Measurements from ENCODE around the gene MTCH1. TPM values are rescaled to one million over a fixed set of nuclear protein-coding genes. Genes with fewer than 3 reads are reported as not detected.

The MTCH1 gene
- total RNA-seq, 1 experiment from 2014 or later = 204 TPM

GRCh38 chr6:36971921-36972673, 13.9 kb downstream of the MTCH1 start:
- no peak for DNase-seq (ENCODE audit: low spot score)
- peaks cover 89% of the 10 kb centered on the region for H3K36me3 Mint-ChIP-seq
- H3K27me3 Mint-ChIP-seq (ENCODE audit: low read depth) = no peaks in the 10 kb centered on the region
- no peak for TF ChIP-seq NFATC4 (CRISPR knock-in tag; IDR thresholded peaks at IDR 0.05)
- no peak for TF ChIP-seq KAT7 (CRISPR knock-in tag; IDR thresholded peaks at IDR 0.05; ENCODE audit: borderline replicate concordance)
- no peak for TF ChIP-seq SP1 (CRISPR knock-in tag; conservative IDR thresholded peaks at IDR 0.05)
- H3K27ac Mint-ChIP-seq = peak overlapping the region; percentile 82
- H3K4me3 Mint-ChIP-seq = no peak overlapping the region
- ATAC-seq = no peak
- no peaks in the 10 kb centered on the region for H3K9me3 Mint-ChIP-seq
- ChIA-PET POLR2A (interaction anchor here (0.7 kb wide), 1 partner anchor 46 kb away, joined by 3 read pairs; no protein-coding TSS in a partner anchor), CTCF (interaction anchor here (0.7 kb wide), 1 partner anchor 235 kb away, joined by 3 read pairs; no protein-coding TSS in a partner anchor)
- no peaks in the 10 kb centered on the region for H3K4me1 Mint-ChIP-seq

DNA sequence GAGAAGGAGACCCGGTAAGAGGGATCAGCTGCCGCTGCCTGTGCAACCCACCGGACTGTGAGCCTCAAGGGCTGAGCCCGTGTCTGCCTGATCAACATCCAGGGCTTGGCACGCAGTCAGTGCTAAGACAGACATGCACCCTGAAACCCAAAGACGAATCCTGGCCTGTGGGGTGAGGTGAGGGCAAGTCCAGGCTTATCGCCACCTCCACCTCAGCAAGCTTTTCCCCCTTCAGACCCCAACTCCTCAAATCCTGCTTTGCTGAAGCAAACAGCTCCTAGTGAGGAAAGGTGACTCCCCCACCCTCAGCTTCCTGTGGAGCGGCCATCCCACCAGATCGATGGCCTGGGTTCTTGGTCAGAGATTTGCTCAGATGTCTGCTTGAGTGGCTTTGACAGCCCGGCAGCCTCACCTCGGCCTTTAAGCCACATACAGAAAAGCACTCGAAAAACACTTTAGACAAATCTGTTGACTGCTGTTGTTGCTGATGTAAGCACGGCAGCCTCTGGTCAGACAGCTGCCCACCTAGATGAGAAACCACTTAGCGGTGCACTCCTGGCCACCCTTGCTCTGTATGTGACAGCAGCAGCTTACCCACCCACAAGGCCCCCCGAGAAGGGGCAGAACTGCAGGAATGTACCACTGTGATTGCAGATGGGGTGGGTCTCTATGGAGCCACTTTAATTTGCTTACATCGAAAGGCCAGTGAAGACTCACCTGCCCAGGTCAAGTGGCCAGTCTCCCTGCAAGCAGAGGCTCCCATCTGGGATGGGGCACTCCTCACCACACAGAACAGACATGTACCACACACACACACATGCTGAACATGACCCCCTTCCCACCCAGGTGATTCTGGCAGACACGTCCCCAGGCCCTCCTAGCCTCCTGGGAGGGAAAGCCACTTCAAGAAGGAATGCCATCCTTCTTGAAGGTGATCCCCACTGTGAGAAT, 14.8 kb downstream of the MTCH1 start:
- H3K9me3 Mint-ChIP-seq = no peaks in the 10 kb centered on the region
- peaks cover 79% of the 10 kb centered on the region for H3K36me3 Mint-ChIP-seq
- peak overlapping the region; percentile 82 for H3K27ac Mint-ChIP-seq
- ATAC-seq = no peak
- no peak overlapping the region for H3K4me3 Mint-ChIP-seq
- no peak for DNase-seq (ENCODE audit: low spot score)
- CTCF ChIA-PET = interaction anchor here (0.7 kb wide), 1 partner anchor 56 kb away, joined by 3 read pairs; no protein-coding TSS in a partner anchor
- H3K27me3 Mint-ChIP-seq (ENCODE audit: low read depth) = no peaks in the 10 kb centered on the region
- TF ChIP-seq, protein P1, sequence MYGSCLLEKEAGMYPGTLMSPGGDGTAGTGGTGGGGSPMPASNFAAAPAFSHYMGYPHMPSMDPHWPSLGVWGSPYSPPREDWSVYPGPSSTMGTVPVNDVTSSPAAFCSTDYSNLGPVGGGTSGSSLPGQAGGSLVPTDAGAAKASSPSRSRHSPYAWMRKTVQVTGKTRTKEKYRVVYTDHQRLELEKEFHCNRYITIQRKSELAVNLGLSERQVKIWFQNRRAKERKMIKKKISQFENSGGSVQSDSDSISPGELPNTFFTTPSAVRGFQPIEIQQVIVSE (CRISPR knock-in tag; IDR thresholded peaks at IDR 0.05; ENCODE audit: borderline replicate concordance) = no peak
- TF ChIP-seq ZNF423 (CRISPR knock-in tag; IDR thresholded peaks at IDR 0.05) (no peak), CREB1 (CRISPR knock-in tag; IDR thresholded peaks at IDR 0.05) (no peak), NR1H2 (CRISPR knock-in tag; IDR thresholded peaks at IDR 0.05) (no peak), ZNF425 (CRISPR knock-in tag; conservative IDR thresholded peaks at IDR 0.05) (no peak), SP1 (CRISPR knock-in tag; conservative IDR thresholded peaks at IDR 0.05) (no peak), NFATC4 (CRISPR knock-in tag; IDR thresholded peaks at IDR 0.05) (no peak), FOXK1 (CRISPR knock-in tag; IDR thresholded peaks at IDR 0.05) (no peak), SMAD3 (CRISPR knock-in tag; IDR thresholded peaks at IDR 0.05; ENCODE audit: borderline replicate concordance) (no peak), USF1 (CRISPR knock-in tag; IDR thresholded peaks at IDR 0.05) (no peak), GABPB1 (CRISPR knock-in tag; IDR thresholded peaks at IDR 0.05) (no peak), ZBTB43 (CRISPR knock-in tag; IDR thresholded peaks at IDR 0.05) (no peak), FOXJ3 (CRISPR knock-in tag; IDR thresholded peaks at IDR 0.05; ENCODE audit: borderline replicate concordance) (no peak), TCF7 (CRISPR knock-in tag; IDR thresholded peaks at IDR 0.05; ENCODE audit: low read depth) (no peak), CBFB (CRISPR knock-in tag; IDR thresholded peaks at IDR 0.05; ENCODE audit: low read depth) (no peak), ELF4 (CRISPR knock-in tag; IDR thresholded peaks at IDR 0.05; ENCODE audit: low read depth) (no peak), FOXP4 (CRISPR knock-in tag; IDR thresholded peaks at IDR 0.05) (no peak), ZNF512 (CRISPR knock-in tag; IDR thresholded peaks at IDR 0.05; ENCODE audit: borderline replicate concordance) (no peak)
- TF ChIP-seq, protein P2, sequence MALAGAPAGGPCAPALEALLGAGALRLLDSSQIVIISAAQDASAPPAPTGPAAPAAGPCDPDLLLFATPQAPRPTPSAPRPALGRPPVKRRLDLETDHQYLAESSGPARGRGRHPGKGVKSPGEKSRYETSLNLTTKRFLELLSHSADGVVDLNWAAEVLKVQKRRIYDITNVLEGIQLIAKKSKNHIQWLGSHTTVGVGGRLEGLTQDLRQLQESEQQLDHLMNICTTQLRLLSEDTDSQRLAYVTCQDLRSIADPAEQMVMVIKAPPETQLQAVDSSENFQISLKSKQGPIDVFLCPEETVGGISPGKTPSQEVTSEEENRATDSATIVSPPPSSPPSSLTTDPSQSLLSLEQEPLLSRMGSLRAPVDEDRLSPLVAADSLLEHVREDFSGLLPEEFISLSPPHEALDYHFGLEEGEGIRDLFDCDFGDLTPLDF (CRISPR knock-in tag; IDR thresholded peaks at IDR 0.05) = no peak
- TF ChIP-seq, protein P3, sequence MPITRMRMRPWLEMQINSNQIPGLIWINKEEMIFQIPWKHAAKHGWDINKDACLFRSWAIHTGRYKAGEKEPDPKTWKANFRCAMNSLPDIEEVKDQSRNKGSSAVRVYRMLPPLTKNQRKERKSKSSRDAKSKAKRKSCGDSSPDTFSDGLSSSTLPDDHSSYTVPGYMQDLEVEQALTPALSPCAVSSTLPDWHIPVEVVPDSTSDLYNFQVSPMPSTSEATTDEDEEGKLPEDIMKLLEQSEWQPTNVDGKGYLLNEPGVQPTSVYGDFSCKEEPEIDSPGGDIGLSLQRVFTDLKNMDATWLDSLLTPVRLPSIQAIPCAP (CRISPR knock-in tag; IDR thresholded peaks at IDR 0.05) = no peak
- no peaks in the 10 kb centered on the region for H3K4me1 Mint-ChIP-seq
- POLR2A ChIA-PET = no interaction called here
